ENCODE results near the gene UTS2R.

DNA sequence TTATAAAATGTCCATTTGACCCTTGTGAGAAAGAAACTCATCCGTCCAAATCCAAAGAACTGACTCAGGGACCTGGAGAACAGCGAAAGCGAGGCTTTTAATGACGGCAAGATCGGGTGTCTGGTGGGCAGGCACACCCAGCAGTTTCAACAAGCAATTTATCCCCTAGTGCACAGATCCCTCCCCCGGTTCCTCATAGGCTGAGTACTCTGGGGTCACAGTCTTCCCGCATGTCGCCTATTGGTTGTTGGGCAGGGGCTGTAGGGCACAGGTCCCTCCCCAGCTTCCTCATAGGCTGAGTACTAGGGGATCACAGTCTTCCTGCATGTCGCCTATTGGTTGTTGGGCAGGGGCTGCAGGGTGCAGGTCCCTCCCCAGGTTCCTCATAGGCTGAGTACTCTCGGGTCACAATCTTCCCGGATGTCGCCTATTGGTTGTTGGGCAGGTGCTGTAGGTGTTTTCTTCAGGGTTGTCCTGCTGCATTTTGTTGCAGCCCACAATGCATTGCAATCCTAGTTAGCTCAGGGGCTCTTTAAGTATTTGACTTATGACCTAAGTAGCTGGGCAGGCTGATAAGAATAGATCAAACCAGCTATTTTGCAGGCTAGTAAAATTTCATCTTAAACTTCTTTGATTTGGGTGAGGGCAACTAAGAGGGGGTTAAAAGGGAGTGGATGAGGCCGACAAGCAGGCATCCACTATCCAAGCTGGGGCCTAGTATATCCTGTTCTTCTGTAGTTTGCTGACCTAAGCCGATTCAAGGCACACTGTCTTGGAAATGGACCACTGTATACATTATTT lies 3.6 kb upstream of the UTS2R start:
- TF ChIP-seq POLR2A (IDR thresholded peaks at IDR 0.05; ENCODE audit: low read length) (no peak), GATA1 (IDR thresholded peaks at IDR 0.05; ENCODE audit: low read depth, low read length) (no peak)

Measured in erythroblast (primary cell).